Measurements from ENCODE around the gene CDH4. TPM values are rescaled to one million over a fixed set of nuclear protein-coding genes. Genes with fewer than 3 reads are reported as not detected.

The CDH4 gene
- total RNA-seq, 1 experiment from 2014 or later = not detected

DNA sequence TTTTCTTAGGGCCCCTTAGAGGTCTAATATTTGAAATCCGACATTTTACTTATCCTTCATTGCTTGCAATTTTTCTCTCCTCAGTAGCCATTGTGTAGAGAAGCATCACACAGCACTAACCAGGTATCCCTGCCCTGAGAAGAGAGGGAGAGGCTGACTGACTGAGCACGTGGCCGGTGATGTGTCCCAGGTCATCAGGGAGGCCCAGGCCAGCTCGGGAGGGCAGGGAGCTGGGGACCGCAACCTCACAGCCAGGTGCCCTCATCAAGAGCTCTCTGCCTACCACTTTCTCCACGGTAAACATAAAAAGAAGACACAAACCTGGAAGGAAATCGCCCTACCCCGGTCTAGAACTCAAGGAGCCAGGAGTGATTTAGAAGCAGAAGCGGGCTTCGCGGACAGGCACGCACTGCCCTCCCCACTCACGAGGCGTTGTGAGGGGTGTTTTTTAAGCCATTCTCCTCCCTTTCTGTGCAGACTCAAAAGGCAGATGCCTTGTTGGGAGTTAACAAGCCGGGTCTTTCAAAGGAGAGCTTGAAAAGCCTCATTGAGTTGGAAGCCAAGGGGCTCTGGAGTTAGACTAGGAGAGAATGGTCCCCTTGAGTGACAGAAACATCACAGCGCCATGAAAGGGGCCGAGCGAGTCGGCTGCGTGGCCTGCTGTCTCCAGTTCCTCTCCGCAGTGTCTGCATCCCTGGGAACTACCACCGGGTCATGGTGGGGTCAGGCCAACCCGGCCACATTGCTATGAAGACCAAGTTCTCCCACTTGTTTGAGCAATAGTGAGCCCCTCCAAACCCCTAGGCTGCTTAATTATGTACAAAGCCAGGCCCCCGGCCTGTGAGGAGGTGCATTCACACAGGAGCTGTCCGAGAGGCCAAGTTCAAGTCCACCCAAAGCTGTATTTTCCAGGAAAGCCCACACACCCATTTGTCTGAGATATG is 285.4 kb downstream of the CDH4 start:
- H3K4me1 Mint-ChIP-seq (ENCODE audit: low read depth, unreplicated experiment) = no peaks in the 10 kb centered on the region
- peaks cover 52% of the 10 kb centered on the region for H3K27me3 Mint-ChIP-seq (ENCODE audit: insufficient read depth, unreplicated experiment)
- Histone ChIP-seq H3K9me3 (no peaks in the 10 kb centered on the region), H3K36me3 (ENCODE audit: control insufficient read depth, insufficient read depth, low read length) (no peaks in the 10 kb centered on the region), H3K4me3 (ENCODE audit: low read depth, low read length) (no peak overlapping the region), H3K27me3 (replicated peaks; ENCODE audit: control insufficient read depth, insufficient read depth, low read length) (no peaks in the 10 kb centered on the region), H3K4me1 (no peaks in the 10 kb centered on the region)
- no TSS peak for BruUV-seq (replicated peaks)
- no peaks in the 10 kb centered on the region for H3K36me3 Mint-ChIP-seq (ENCODE audit: insufficient read depth, unreplicated experiment)
- no peak overlapping the region for H3K4me3 Mint-ChIP-seq (ENCODE audit: unreplicated experiment)
- CTCF ChIA-PET = no interaction called here
- no peaks in the 10 kb centered on the region for H3K9me3 Mint-ChIP-seq (ENCODE audit: unreplicated experiment)
- POLR2A ChIA-PET = no interaction called here
- H3K27ac Mint-ChIP-seq (ENCODE audit: unreplicated experiment) = no peak overlapping the region
- no peak for DNase-seq
- TF ChIP-seq, protein P1, sequence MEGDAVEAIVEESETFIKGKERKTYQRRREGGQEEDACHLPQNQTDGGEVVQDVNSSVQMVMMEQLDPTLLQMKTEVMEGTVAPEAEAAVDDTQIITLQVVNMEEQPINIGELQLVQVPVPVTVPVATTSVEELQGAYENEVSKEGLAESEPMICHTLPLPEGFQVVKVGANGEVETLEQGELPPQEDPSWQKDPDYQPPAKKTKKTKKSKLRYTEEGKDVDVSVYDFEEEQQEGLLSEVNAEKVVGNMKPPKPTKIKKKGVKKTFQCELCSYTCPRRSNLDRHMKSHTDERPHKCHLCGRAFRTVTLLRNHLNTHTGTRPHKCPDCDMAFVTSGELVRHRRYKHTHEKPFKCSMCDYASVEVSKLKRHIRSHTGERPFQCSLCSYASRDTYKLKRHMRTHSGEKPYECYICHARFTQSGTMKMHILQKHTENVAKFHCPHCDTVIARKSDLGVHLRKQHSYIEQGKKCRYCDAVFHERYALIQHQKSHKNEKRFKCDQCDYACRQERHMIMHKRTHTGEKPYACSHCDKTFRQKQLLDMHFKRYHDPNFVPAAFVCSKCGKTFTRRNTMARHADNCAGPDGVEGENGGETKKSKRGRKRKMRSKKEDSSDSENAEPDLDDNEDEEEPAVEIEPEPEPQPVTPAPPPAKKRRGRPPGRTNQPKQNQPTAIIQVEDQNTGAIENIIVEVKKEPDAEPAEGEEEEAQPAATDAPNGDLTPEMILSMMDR (IDR thresholded peaks at IDR 0.05; ENCODE audit: insufficient read depth in 1 of 2, low read depth in 1 of 2, low read length in 1 of 2, severe bottlenecking in 1 of 2, unreplicated experiment in 1 of 2) = no peak
- intact Hi-C loops (cut with micrococcal nuclease; ENCODE audit: unreplicated experiment) = no loop called here

DNA sequence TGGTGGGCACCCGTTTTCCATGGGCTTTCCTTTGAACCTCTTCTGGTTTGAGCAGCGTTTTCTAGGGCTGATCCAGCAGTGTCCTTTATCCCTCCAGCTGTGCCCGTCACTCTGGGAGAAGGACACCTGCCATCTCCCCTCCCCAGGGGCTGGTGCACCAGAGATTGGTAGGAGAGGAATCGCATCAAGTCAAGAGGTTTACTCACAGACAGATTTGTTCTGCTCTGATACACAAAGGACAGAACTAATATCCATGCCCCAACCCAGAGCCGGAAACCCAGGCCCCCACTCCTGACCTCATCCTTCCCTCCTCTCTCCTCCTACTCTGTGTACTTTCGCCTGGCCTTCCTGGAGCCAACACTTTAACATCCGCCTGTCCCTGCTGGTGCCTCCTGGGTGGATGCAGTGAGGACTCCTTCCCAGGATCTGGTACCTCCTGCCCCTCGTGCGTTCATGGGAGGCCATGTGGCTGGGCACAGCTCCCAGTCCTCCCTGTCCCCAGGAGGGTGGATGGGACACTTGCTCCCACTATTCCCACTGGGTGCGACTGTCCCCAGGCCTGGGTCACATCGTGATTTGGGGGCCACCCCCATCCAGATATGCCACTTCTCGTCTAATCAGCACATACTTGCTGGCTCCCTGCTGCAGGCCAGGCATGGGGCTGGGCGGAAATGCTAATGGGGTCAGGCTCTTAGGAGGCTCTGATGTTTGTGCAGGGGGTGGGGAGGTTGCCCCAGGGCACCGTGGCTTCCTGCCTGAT is 286.3 kb downstream of the CDH4 start:
- intact Hi-C loops (cut with micrococcal nuclease; ENCODE audit: unreplicated experiment) = no loop called here
- no peaks in the 10 kb centered on the region for H3K36me3 ChIP-seq (ENCODE audit: control insufficient read depth, insufficient read depth, low read length)
- no peak for DNase-seq
- Mint-ChIP-seq H3K27ac (ENCODE audit: unreplicated experiment) (no peak overlapping the region), H3K9me3 (ENCODE audit: unreplicated experiment) (no peaks in the 10 kb centered on the region), H3K27me3 (ENCODE audit: insufficient read depth, unreplicated experiment) (peaks cover 53% of the 10 kb centered on the region), H3K36me3 (ENCODE audit: insufficient read depth, unreplicated experiment) (no peaks in the 10 kb centered on the region), H3K4me3 (ENCODE audit: unreplicated experiment) (no peak overlapping the region), H3K4me1 (ENCODE audit: low read depth, unreplicated experiment) (no peaks in the 10 kb centered on the region)
- H3K27me3 ChIP-seq (replicated peaks; ENCODE audit: control insufficient read depth, insufficient read depth, low read length) = no peaks in the 10 kb centered on the region; the same call in 1 of the 2 replicates
- TF ChIP-seq, protein P1 (IDR thresholded peaks at IDR 0.05; ENCODE audit: insufficient read depth in 1 of 2, low read depth in 1 of 2, low read length in 1 of 2, severe bottlenecking in 1 of 2, unreplicated experiment in 1 of 2) = no peak
- no peaks in the 10 kb centered on the region for H3K4me1 ChIP-seq
- CTCF ChIA-PET = no interaction called here
- POLR2A ChIA-PET = no interaction called here
- no peaks in the 10 kb centered on the region for H3K9me3 ChIP-seq
- H3K4me3 ChIP-seq (ENCODE audit: low read depth, low read length) = no peak overlapping the region
- BruUV-seq (replicated peaks) = no TSS peak

DNA sequence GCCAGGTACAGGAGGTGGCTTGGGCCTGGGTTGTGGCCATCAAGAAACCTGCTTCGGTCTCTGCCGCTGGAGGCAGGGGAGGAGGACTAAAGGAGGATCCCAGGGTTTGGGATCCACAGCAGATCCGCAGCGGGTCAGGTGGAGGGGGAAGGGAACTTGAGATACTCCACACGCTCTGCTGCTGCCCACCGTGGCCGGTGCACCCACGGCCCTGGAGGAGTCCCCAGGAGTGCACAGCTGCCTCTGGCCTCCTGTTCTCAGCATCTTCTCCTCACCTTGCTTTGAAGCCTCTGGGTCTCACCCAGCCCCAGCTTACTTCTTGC is 286.8 kb downstream of the CDH4 start:
- no TSS peak for BruUV-seq (replicated peaks)
- CTCF ChIA-PET = no interaction called here
- Mint-ChIP-seq H3K27me3 (ENCODE audit: insufficient read depth, unreplicated experiment) (peaks cover 53% of the 10 kb centered on the region), H3K4me3 (ENCODE audit: unreplicated experiment) (no peak overlapping the region), H3K27ac (ENCODE audit: unreplicated experiment) (no peak overlapping the region), H3K9me3 (ENCODE audit: unreplicated experiment) (no peaks in the 10 kb centered on the region), H3K36me3 (ENCODE audit: insufficient read depth, unreplicated experiment) (no peaks in the 10 kb centered on the region), H3K4me1 (ENCODE audit: low read depth, unreplicated experiment) (no peaks in the 10 kb centered on the region)
- TF ChIP-seq, protein P1 (IDR thresholded peaks at IDR 0.05; ENCODE audit: insufficient read depth in 1 of 2, low read depth in 1 of 2, low read length in 1 of 2, severe bottlenecking in 1 of 2, unreplicated experiment in 1 of 2) = no peak
- Histone ChIP-seq H3K36me3 (ENCODE audit: control insufficient read depth, insufficient read depth, low read length) (no peaks in the 10 kb centered on the region), H3K4me3 (ENCODE audit: low read depth, low read length) (no peak overlapping the region), H3K4me1 (no peaks in the 10 kb centered on the region), H3K9me3 (no peaks in the 10 kb centered on the region), H3K27me3 (replicated peaks; ENCODE audit: control insufficient read depth, insufficient read depth, low read length) (no peaks in the 10 kb centered on the region; the same call in 1 of the 2 replicates)
- POLR2A ChIA-PET = no interaction called here
- DNase-seq = no peak
- intact Hi-C loops (cut with micrococcal nuclease; ENCODE audit: unreplicated experiment) = no loop called here
